ENCODE results near the gene TCF7L1.

DNA sequence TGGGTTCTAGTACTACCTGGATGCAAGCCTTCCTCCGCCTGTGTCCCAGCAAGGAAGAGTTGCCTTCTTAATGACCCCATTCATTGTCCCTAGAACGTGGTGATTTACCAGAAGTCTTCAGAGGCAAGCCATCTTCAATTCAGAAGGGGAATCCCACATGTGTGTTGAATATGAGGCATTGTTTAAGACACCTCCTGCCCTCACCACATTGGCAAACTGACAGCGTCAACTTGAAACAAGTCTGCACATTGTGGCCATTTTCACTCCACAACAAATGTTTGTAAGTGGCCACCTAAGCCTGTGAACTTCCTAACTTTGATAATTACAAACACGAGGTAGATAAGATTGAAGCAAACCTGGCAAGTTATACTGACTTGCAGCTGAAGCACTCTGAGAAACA, 83.7 kb downstream of the TCF7L1 start:
- TF ChIP-seq, protein P1, sequence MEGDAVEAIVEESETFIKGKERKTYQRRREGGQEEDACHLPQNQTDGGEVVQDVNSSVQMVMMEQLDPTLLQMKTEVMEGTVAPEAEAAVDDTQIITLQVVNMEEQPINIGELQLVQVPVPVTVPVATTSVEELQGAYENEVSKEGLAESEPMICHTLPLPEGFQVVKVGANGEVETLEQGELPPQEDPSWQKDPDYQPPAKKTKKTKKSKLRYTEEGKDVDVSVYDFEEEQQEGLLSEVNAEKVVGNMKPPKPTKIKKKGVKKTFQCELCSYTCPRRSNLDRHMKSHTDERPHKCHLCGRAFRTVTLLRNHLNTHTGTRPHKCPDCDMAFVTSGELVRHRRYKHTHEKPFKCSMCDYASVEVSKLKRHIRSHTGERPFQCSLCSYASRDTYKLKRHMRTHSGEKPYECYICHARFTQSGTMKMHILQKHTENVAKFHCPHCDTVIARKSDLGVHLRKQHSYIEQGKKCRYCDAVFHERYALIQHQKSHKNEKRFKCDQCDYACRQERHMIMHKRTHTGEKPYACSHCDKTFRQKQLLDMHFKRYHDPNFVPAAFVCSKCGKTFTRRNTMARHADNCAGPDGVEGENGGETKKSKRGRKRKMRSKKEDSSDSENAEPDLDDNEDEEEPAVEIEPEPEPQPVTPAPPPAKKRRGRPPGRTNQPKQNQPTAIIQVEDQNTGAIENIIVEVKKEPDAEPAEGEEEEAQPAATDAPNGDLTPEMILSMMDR (IDR thresholded peaks at IDR 0.05), result no peak
- TF ChIP-seq POLR2A (IDR thresholded peaks at IDR 0.05), result no peak
